Glomerular visceral epithelial cell (primary cell): ENCODE results near the gene CSNK1E.

Experiments
- DNase-seq: peaks from one replicate; pipeline ENCODE4 v3.0.0-alpha.2; 2016; ENCODE audit errors: extremely low spot score

CSNK1E gene

GRCh38 chr22:38327805-38328204 lies 10.6 kb upstream of the CSNK1E start:
- peak; percentile 72 for DNase-seq

GRCh38 chr22:38327396-38327795 lies 10.2 kb upstream of the CSNK1E start:
- DNase-seq = no peak

DNA sequence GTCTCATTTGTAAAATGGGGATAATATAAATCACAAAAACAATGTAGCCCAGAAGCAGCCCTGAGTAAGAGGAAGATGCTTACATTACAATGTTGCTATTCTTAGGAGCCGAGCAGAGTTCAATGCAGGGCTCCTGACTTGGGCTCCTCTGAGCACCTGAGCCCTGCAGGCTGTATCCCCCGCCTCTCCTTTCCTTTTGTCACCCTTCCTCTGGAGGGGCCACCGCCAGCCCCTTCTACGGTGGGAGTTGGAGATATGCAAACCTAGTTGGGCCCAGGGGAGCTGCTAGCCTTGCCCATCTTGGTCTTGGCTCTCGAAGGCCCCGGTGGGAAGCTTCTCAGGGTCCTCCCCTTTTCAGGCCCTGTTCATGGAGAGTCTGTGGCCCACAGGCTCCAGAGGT lies 8.4 kb upstream of the CSNK1E start:
- DNase-seq = no peak

GRCh38 chr22:38320605-38321402 lies 3.6 kb upstream of the CSNK1E start:
- DNase-seq = no peak

- no peak for DNase-seq
These were observed 1.9 kb upstream of the CSNK1E start for GRCh38 chr22:38318792-38319773.

DNA sequence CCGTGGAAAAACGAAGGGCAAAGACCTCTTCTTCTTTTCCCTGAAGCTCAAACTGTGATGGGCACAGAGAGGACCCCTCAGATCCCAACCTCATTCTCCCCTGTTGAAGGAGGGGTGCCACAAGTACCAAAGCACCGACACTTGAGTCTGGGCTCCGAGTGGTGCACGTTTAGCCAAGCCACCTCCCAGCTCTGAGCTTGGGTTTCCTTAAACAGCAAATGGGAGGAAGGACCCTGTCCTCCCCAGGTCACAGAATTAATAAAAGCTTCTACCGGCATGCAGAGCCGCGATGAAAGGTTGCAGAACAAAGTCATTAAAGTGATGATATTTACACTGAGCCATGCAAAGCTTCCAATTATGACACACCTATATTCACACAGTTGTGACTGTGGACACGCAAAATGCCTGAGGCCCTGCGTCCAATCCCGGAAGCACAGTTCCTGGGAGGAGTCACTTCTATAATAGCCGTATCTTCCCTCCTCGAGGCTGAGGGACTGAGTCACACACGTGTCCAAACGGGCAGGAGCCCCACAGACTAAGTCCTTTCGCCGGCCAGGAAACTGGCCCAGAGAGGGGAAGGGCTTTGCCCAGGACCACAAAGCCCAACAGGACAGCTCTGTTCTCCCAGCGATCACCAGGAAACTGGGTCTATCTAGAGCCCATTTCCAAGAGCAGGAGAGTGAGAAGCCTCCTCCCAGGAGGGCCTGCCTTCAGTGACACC lies 922 bp upstream of the CSNK1E start:
- DNase-seq = peak; percentile 88

- peak; percentile 51 for DNase-seq
These were observed 690 bp downstream of the CSNK1E start for GRCh38 chr22:38316364-38317121.

GRCh38 chr22:38315823-38316363 lies 1.3 kb downstream of the CSNK1E start:
- no peak for DNase-seq

DNA sequence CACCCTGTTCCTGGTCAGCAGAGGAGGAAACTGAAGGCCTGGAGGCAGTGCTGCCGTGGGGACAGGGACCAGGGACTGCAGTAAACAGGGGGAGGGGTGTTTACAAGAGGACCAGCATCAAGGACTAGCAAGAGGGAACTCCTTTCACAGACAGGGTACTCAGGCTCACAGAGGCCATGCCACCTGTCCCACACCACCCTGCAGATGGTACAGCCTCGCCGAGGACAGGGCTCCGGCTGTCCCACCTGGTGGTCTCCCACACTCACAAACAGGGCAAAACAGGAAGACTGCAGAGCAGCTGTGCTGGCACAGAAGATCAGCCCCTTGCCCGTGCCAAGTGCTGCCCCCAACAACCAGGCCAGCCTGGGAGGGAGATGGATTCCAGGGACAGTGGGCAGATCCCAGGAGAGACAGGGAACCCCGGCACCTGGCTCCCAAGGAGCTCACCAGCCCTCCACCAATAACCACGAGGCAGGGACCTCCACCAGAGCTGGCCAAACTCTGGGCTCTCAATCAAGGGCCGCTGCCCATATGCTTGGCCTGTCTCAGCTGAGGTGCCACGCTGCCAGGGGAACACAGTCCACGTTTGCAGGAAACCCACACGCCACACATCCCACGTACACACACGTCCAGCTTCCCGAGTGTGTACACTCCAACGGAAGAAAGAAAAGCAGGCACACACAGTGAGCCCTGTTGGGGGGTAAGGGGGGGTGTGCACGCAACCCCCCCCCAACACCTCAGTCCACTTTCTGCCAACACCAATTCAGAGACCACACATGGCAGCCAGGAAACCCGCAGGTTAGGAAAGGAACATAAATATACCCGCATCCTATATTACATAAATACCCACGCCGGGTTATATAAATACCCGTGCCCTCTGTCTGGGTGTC lies 2.1 kb downstream of the CSNK1E start:
- DNase-seq = no peak

- peak; percentile 9 for DNase-seq
These were observed 2.9 kb downstream of the CSNK1E start for GRCh38 chr22:38314051-38314932.

- DNase-seq = peak; percentile 82
These were observed 3.8 kb downstream of the CSNK1E start for GRCh38 chr22:38313384-38313955.

- DNase-seq = no peak
These were observed 4.9 kb downstream of the CSNK1E start for GRCh38 chr22:38312261-38312800.

- DNase-seq = no peak
These were observed 6.0 kb downstream of the CSNK1E start for GRCh38 chr22:38311323-38311620.

DNA sequence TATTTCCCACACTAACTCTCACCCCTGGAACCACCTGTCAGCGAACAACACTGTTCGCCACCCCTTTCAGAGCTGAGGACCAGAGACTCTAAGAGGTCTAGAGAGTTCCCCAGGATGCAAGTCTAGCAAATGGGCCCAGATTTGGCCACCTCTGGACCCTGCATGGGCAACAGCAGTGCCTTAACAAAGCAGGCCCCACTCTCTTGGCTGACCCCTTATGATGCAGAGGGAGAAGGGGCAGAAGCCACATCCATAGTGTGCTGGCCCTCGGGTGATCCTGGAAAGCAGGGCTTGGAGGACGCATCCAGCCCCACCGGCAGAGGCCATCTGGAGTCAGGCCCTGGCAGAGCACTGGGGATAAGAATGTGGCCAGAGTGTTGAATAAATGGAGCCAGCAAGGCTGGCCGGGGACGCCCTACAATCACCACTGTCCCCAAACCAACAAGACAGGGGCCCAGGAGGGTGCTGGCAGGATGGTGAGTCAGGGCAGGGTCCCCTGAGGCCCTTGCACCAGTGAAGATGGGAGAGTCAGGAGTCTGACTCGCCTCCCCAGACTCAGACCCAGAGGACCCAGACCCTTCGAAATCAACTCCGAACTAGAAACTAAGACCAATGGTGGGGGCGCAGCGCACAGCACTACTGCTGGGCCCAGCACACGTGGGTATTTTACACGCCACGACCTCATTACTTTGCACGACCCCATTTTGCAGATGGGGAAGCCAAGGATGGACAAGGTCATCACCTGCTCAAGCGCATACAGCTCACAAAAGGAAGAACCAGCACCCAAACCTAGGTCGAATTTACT lies 6.5 kb downstream of the CSNK1E start:
- DNase-seq = no peak

DNA sequence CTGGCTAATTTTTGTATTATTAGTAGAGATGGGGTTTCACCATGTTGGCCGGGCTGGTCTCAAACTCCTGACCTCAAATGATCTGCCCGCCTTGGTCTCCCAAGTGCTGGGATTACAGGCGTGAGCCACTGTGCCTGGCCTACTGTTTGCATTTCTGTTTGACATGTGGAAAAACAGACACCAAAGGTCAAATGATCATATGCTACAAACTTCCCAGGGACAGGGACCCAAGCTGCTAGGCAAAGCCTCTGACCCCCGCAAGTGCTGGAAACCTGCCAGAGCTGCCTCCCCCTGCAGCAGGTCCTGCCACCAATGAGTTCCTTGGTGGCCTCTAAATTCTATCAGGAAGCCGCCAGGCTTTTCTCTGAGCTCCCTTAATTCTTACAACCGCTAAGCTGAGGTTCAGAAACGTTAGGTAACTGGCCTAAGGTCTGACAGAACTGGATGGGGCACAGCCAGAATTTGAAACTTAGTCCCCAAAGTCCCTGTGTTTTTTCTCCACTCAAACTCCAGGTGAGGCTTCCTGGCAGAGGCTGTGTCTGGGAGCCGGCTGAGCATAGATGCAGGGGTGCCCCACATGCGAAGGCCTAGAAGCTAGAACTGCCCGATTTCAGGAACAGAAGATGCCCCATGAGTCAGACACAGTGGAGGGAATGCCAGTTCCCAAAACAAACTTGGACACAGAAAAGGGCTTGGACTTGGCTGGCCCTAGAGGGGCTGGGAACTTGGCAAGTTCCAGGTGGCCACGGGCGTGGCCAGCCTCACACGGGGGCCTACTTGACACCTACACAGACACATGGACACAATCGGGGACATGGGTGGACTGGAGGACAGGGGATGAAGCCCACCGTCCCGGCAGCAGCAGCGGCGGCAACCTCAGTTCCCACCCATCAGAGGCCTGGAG lies 7.4 kb downstream of the CSNK1E start:
- DNase-seq = no peak

- DNase-seq = no peak
These were observed 8.3 kb downstream of the CSNK1E start for GRCh38 chr22:38308791-38309498.
